ENCODE results near the gene CORO2B.

GRCh38 chr15:68596691-68597090, 17.9 kb downstream of the CORO2B start:
- TF ChIP-seq CTCF (IDR thresholded peaks at IDR 0.05; ENCODE audit: low read length) (no peak), EZH2 (optimal IDR thresholded peaks at IDR 0.05; ENCODE audit: low read depth, low read length) (no peak)
